HG03575 (cell line): Measurements from ENCODE around the gene LIX1.

ENCODE experiments used
- ATAC-seq: cut with Tn5 transposase; IDR thresholded peaks from one replicate; pipeline ENCODE4 v1.9.1; 2021; ENCODE audit not compliant: unreplicated experiment, insufficient number of reproducible peaks, low FRiP score; ENCODE audit errors: extremely low read depth

Gene LIX1

DNA sequence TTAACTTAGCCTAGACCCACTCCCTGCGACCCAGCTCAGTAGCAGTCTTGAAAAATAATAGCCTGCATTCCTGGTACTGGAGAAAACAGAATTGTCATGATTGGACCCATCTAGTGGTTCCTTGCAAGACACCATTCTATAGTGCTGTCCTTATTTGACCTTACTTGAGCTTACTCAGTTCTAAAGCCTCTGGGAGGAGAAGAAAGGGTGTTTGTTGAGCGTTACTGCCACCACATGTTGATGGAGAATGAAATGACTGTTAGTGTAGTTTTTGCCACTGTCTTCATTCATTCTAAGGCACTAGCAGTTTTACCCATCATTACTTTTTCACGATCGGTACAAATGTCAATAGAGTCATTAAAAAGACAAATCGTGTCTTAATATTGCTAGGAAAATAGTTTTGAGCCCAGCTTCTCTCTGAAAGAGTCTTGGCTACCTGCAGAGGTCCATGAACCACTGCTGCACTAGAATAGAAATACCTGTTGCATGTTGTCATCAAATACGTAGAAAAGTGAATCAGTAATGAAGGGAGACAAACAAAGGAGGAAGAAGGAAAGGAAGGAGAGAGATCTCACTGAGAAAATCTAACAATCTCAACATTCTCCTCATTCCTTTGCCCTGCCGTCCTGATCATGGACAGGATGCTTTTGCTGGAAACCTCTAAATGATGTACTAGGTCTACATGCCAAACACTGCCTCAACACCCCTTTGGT lies 96.0 kb downstream of the LIX1 start:
- no peak for ATAC-seq

- no peak for ATAC-seq
Measured at GRCh38 chr5:97044052-97044451, 98.4 kb downstream of the LIX1 start.

DNA sequence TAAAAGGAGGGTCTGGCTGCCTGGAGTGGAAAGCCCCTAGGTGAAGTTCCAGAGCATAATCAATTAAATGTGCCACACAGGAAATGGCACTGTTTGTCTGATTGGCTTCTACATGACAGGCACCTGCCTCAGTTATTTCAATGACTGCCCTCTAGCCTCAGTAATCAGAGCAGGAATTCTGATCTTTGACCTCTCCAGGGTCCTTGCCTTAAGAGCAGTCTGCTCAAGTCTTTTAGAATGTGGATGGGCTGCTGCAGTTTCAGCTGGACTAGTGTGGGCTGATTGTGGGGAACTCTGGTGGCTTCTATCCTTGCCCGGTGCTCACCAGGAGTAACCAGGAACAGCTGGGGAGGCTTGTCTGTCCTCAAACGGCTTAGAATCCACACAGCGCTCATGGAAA lies 98.9 kb downstream of the LIX1 start:
- no peak for ATAC-seq

DNA sequence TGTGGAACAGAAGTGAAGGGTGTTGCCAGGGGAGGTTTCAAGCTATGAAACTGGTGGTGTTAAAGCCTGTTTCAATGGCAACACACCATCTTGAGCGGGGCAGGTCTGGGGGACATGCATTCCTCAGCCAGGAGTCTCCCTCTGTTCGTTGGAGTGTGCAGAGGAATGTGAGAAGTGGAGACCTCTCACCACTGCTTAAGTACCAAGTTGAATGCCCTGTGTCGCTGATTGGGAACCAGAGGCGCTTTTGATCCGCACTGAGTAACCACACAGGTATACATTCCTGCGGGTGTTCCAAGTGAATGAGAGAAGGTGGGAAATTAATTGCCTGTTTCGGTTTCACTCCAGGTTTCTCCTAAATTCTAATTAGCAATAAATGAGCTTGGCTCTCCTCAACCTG lies 99.4 kb downstream of the LIX1 start:
- ATAC-seq = no peak
